Left kidney (tissue), 8 donors: ENCODE measurements around the gene BCR. TPM values are rescaled to one million over a fixed set of nuclear protein-coding genes. Genes with fewer than 3 reads are reported as not detected.
"Not testable (repeated sequence)": the region's sequence is repeated elsewhere in the genome, so short reads cannot be mapped to it uniquely, and the experiment has no call there.

Experiments used
- DNase-seq: peaks from one replicate; pipeline ENCODE4 v3.0.0-alpha.2; 2013
- long read RNA-seq, 8 donors: transcript quantifications; one replicate each; lab custom pipeline, GENCODE V29; 2026
- polyA plus RNA-seq: library from polyadenylated mRNA; unstranded; fragments of 120-200 nt; gene quantifications from one replicate; pipeline ENCODE4 v1.2.1, GENCODE V29; 2013; ENCODE audit not compliant: insufficient read length

BCR gene
- 54.6 TPM for polyA plus RNA-seq
- long read RNA-seq, donor 1, full-length matches to known transcripts, result 6 of 6 reads
- long read RNA-seq, donor 1, partial matches to known transcripts, result 0 of 6 reads
- long read RNA-seq, donor 1, other reads (novel, unspliced or antisense), result 0 of 6 reads
- long read RNA-seq, donor 2, full-length matches to known transcripts, result 2 of 2 reads
- long read RNA-seq, donor 2, partial matches to known transcripts, result 0 of 2 reads
- long read RNA-seq, donor 2, other reads (novel, unspliced or antisense), result 0 of 2 reads
- long read RNA-seq, donor 3, full-length matches to known transcripts, result 1 of 1 reads
- long read RNA-seq, donor 3, partial matches to known transcripts, result 0 of 1 reads
- long read RNA-seq, donor 3, other reads (novel, unspliced or antisense), result 0 of 1 reads
- long read RNA-seq, donor 4, result 0 reads
- long read RNA-seq, donor 5, full-length matches to known transcripts, result 4 of 4 reads
- long read RNA-seq, donor 5, partial matches to known transcripts, result 0 of 4 reads
- long read RNA-seq, donor 5, other reads (novel, unspliced or antisense), result 0 of 4 reads
- long read RNA-seq, donor 6, full-length matches to known transcripts, result 4 of 4 reads
- long read RNA-seq, donor 6, partial matches to known transcripts, result 0 of 4 reads
- long read RNA-seq, donor 6, other reads (novel, unspliced or antisense), result 0 of 4 reads
- long read RNA-seq, donor 7, full-length matches to known transcripts, result 5 of 5 reads
- long read RNA-seq, donor 7, partial matches to known transcripts, result 0 of 5 reads
- long read RNA-seq, donor 7, other reads (novel, unspliced or antisense), result 0 of 5 reads
- long read RNA-seq, donor 8, full-length matches to known transcripts, result 1 of 1 reads
- long read RNA-seq, donor 8, partial matches to known transcripts, result 0 of 1 reads
- long read RNA-seq, donor 8, other reads (novel, unspliced or antisense), result 0 of 1 reads

DNA sequence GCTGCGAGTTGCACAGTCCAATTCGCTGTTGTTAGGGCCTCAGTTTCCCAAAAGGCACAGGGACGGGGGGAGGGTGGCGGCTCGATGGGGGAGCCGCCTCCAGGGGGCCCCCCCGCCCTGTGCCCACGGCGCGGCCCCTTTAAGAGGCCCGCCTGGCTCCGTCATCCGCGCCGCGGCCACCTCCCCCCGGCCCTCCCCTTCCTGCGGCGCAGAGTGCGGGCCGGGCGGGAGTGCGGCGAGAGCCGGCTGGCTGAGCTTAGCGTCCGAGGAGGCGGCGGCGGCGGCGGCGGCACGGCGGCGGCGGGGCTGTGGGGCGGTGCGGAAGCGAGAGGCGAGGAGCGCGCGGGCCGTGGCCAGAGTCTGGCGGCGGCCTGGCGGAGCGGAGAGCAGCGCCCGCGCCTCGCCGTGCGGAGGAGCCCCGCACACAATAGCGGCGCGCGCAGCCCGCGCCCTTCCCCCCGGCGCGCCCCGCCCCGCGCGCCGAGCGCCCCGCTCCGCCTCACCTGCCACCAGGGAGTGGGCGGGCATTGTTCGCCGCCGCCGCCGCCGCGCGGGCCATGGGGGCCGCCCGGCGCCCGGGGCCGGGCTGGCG is at the start of gene BCR:
BCR (plus strand) TSS at position 209 of the 592 bp plus-strand sequence. CDS start 452 bp downstream, outside the sequence.
- no peak for DNase-seq

GRCh38 chr22:23130697-23131096 is 49.6 kb upstream of the BCR start:
- DNase-seq, result no peak

GRCh38 chr22:23131931-23132330 is 48.4 kb upstream of the BCR start:
- DNase-seq, result no peak

DNA sequence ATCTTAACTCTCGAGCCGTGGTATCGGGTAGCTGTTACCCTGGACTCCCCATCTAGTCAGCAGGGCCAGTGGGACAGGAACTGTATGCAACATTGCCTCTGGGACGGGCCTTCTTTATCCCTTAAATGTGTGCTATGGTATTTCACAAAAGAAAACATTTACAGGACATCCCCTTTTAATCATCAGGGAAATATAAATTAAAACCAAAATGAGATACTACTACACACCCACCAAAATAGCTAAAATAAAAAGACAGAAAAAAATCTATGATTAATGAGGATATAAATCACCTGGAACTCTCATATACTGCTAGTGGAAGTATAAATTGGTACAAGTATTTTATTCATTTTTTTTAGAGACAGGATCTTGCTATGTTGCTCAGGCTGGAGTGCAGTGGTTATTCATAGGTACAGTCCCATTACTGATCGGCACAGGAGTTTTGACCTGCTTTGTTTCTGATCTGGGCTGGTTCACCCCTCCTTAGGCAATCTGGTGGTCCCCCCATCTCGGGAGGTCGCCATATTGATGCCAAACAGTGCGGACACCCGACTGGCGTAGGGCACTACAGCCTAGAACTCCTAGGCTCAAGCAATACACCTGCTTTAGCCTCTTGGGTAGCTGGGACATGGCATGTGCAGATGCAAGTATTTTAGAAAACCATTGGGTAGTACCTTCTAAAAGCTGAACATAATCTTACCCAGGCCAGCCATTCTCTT is 47.8 kb upstream of the BCR start:
- no peak for DNase-seq

DNA sequence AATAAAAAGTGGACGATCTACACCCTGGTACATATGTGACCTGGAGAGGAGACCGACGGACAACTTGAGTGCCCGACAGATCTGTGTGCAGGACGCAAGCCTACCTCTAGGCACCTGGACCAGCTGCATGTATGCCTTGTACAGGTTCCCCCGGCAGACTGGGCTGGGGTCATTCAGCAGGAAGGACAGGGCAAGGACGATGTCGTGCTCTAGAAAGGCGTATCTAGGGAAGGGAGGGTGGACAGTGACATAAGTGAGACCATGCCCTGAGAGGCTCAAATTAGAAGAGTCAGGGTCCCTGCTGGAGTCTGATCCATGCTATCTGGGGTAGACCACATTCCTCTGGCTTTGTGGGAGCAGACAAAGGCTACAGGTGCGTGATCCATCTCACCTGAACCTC is 46.4 kb upstream of the BCR start:
- no peak for DNase-seq

DNA sequence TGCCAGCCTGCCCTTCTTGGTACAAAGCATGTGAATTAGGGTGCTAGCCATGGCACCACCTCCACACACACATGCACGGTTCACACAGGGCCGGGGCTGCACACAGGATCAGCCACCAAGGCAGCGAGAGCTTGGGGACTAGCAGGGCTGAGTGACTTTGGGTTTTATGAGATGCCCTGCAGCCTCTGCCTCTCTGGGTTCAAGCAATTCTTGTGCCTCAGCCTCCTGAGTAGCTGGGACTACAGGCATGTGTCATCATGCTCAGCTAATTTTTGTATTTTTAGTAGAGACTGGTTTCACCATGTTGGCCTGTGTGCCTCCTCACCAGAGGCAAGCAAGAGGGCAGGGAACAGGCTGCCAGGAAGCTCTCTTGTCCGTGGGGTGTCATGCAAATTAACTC is 43.3 kb upstream of the BCR start:
- not testable (repeated sequence) for DNase-seq

- DNase-seq, result no peak
Measured at GRCh38 chr22:23137468-23137867, 42.8 kb upstream of the BCR start.

DNA sequence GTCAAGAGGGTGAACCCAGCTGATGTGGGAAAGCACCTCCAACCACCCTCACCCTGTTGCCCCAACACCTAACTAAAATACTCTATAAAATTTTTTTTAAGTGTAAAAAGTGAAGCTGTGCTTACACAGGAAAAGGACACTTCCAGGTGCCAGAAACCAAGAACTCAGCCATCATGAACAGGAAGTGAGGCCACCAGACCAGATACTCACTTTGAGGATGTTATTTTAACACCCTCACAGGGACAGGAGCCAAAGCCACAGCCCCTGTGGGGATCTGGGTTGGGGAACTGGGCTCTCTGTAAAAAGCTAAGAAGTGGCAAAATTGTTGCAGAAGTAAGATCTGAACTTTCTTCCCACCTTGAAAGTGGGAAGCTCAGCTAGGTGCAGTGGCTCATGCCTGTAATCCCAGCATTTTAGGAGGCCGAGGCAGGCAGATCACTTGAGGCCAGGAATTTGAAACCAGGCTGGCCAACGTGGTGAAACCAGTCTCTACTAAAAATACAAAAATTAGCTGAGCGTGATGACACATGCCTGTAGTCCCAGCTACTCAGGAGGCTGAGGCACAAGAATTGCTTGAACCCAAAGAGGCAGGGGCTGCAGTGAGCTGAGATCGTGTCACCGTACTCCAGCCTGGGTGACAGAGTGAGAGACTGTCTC is 42.3 kb upstream of the BCR start:
- DNase-seq, result no peak

GRCh38 chr22:23138584-23139435 is 41.5 kb upstream of the BCR start:
- no peak for DNase-seq

GRCh38 chr22:23140385-23140784 is 39.9 kb upstream of the BCR start:
- no peak for DNase-seq

- no peak for DNase-seq
Measured at GRCh38 chr22:23142546-23143105, 37.7 kb upstream of the BCR start.

GRCh38 chr22:23143119-23143518 is 37.2 kb upstream of the BCR start:
- DNase-seq, result no peak

- DNase-seq, result no peak
Measured at GRCh38 chr22:23144432-23144831, 35.9 kb upstream of the BCR start.

DNA sequence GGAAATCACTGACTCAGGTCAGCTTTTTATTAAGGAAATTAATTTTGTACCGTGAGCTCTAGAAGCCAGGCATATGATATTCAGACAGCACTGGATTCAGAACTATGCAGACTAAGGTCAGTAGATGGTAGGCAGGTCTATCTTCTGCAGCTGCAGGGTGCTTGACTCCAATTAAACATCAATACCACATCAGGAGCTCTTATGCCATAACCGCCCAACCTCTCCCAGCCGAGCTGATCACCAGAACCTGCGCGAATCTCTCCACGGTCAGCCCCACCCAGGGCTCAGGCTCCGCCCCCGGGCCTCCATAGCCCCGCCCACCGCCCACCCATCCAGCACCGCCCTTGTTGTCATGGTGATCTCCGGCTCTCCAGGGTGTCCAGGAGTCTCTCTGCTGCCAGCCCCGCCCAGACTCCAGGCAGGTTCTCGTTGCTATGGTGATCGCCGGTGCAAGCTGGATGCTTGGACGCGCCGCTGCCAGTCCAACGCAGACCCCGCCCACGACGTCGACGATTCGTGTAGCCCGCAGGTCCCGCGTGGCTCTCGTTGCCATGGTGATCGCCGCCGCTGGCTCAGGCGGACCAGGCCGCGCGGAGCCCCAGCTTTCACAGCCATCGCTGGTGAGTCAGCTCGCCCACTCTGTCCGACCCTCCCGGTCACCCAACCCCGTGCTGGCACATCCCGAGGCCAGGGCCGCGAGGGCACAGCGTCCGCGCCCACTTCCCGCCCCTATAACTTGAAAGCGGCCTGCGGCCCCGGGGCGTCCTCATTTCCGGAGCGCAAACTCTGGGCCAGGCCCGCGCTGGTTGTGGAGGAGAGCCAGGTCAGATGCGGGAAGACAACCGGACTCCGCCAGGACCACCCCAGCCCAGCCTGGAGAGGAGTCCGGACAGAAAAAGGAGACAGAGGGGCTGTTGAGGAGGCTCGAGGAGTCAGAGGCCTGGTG is 35.1 kb upstream of the BCR start, which contains the start of gene RAB36:
RAB36 (plus strand) TSS at position 546 of the 946 bp plus-strand sequence. CDS start 1,140 bp downstream, outside the sequence.
- DNase-seq, result peak; percentile 97

GRCh38 chr22:23145878-23146470 is 34.3 kb upstream of the BCR start:
- no peak for DNase-seq

GRCh38 chr22:23146478-23147205 is 33.7 kb upstream of the BCR start:
- DNase-seq, result no peak

DNA sequence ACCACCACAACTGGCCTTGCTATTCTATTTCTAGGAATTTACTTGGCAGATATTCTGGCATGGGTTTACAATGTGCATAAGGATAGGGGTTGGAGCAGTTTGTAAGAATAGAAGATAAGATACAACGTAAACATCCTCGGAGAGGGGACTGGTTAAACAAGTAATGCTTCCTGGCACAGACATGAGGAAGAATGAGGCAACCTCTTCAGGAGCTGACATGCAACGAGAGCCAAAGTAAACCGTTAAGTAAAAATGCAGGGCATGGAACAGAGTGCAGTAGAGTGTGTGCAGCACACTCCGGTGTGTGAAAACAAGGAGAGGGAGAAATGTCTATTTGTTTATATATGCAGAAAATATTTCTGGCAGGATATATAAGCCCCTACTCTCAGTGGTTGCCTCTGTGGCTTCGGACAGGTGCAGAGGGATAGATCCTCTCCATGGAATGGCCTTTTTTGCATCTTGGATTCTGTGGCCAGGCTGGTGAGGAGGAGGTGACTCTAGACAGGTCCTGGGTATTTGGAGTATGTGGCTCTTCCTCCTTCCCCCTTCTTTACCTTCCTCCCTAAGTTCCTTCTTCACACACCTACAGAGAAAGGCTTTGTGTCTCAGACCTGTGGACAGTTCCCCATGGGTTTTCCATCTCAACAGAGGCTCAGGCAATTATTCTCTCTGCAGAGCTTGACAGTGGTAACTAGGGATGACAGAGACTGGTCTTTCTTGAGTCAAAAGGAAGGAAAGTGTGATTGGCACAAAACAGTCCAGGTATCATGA is 32.5 kb upstream of the BCR start:
- DNase-seq, result no peak
